ENCODE results near the gene FAM171A2. TPM values are rescaled to one million over a fixed set of nuclear protein-coding genes. Genes with fewer than 3 reads are reported as not detected.

The FAM171A2 gene
- polyA plus RNA-seq, 1 donor (not counting 4 experiments of a cell fraction or from before 2014, with no cell fraction given): 0.35 TPM

DNA sequence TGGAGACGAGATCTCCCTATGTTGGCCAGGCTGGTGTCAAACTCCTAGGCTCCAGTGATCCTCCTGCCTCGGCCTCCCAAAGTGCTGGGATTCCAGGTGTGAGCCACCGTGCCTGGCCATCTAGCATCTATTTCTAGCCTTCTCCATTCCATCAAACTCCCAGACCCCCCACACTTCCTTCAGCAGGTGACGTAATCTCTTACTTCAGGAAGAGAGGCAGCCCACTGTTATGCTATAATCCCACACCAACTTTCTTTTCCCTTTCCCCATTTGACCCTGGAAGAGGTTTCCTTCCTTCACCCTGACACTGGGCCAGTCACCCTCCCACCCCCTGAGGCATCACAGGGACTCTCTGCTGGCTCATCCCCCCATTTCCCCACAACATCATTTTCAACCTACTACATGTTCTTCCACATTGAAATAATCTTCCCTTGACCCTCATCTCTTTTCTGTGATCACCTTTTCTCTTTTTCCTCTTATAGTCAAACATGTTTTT is 18.2 kb upstream of the FAM171A2 start:
- Histone ChIP-seq H3K9me3 (ENCODE audit: control insufficient read depth, low read depth, low read length) (no peaks in the 10 kb centered on the region), H3K36me3 (ENCODE audit: control insufficient read depth in 2 of 2, extremely low read depth in 1 of 2, insufficient read depth in 2 of 2, low read length in 2 of 2) (no peaks in the 10 kb centered on the region), H3K4me1 (ENCODE audit: control insufficient read depth, extremely low read depth, insufficient read depth, low read length) (peaks cover 9% of the 10 kb centered on the region), H3K27me3 (ENCODE audit: control insufficient read depth, extremely low read depth, insufficient read depth, low read length) (peaks cover 37% of the 10 kb centered on the region), H3K27ac (ENCODE audit: control insufficient read depth, insufficient read depth, low read length) (no peak overlapping the region), H3K4me3 (ENCODE audit: control insufficient read depth in 2 of 3, extremely low read depth in 1 of 3, insufficient read depth in 2 of 3, low read depth in 1 of 3, low read length in 3 of 3) (no peak overlapping the region), H3K4me2 (ENCODE audit: control insufficient read depth, extremely low read depth, insufficient read depth, low read depth, low read length) (no peak overlapping the region), H2AFZ (ENCODE audit: control insufficient read depth, low read length) (no peak overlapping the region), H4K20me1 (ENCODE audit: control insufficient read depth, extremely low read depth, insufficient read depth, low read length) (no peaks in the 10 kb centered on the region), H3K9me1 (ENCODE audit: control insufficient read depth, extremely low read depth, insufficient read depth, low read length) (no peaks in the 10 kb centered on the region), H3K79me2 (ENCODE audit: control insufficient read depth, insufficient read depth, low read length) (no peaks in the 10 kb centered on the region), H3K9ac (ENCODE audit: control insufficient read depth, extremely low read depth, insufficient read depth, low read length) (no peak overlapping the region)
- dilution Hi-C loops (cut with MboI; ENCODE audit: extremely low pct_ligation_motif_present, low sequenced_read_pairs): no loop called here
- no peak for FAIRE-seq
- TF ChIP-seq, protein P1, sequence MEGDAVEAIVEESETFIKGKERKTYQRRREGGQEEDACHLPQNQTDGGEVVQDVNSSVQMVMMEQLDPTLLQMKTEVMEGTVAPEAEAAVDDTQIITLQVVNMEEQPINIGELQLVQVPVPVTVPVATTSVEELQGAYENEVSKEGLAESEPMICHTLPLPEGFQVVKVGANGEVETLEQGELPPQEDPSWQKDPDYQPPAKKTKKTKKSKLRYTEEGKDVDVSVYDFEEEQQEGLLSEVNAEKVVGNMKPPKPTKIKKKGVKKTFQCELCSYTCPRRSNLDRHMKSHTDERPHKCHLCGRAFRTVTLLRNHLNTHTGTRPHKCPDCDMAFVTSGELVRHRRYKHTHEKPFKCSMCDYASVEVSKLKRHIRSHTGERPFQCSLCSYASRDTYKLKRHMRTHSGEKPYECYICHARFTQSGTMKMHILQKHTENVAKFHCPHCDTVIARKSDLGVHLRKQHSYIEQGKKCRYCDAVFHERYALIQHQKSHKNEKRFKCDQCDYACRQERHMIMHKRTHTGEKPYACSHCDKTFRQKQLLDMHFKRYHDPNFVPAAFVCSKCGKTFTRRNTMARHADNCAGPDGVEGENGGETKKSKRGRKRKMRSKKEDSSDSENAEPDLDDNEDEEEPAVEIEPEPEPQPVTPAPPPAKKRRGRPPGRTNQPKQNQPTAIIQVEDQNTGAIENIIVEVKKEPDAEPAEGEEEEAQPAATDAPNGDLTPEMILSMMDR (optimal IDR thresholded peaks at IDR 0.05 in 1 of 3, IDR thresholded peaks at IDR 0.05 in 1 of 3, conservative IDR thresholded peaks at IDR 0.05 in 1 of 3; ENCODE audit: extremely low read depth in 1 of 3, insufficient read depth in 2 of 3, low read length in 3 of 3): no peak
- TF ChIP-seq EZH2 (IDR thresholded peaks at IDR 0.05; ENCODE audit: low read length): no peak
- no peak for DNase-seq (ENCODE audit: low read depth, low spot score)

DNA sequence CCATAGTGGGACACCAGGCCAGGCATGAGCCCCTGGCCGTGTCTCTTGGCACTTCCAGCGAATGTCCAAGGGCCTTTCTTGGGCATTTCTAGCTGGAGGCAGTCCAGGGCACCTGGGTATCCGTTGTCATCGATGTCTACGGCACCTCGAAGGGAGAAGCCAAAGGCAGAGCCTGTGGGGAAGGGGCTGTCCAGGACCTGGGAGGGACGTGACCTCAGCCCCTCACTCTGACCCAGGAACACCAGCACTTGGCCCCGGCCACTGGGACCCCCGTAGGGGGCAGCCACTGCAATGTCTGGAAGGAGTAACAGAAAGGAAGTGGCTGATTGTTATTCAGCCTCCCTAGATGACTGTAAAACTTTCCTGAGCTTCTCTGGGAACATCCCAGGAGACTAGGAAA is 17.1 kb upstream of the FAM171A2 start:
- TF ChIP-seq, protein P1 (optimal IDR thresholded peaks at IDR 0.05 in 1 of 3, IDR thresholded peaks at IDR 0.05 in 1 of 3, conservative IDR thresholded peaks at IDR 0.05 in 1 of 3; ENCODE audit: extremely low read depth in 1 of 3, insufficient read depth in 2 of 3, low read length in 3 of 3): no peak
- TF ChIP-seq EZH2 (IDR thresholded peaks at IDR 0.05; ENCODE audit: low read length): no peak
- Histone ChIP-seq H3K9me1 (ENCODE audit: control insufficient read depth, extremely low read depth, insufficient read depth, low read length) (no peaks in the 10 kb centered on the region), H3K4me1 (ENCODE audit: control insufficient read depth, extremely low read depth, insufficient read depth, low read length) (peaks cover 6% of the 10 kb centered on the region), H3K36me3 (ENCODE audit: control insufficient read depth in 2 of 2, extremely low read depth in 1 of 2, insufficient read depth in 2 of 2, low read length in 2 of 2) (no peaks in the 10 kb centered on the region), H3K27ac (ENCODE audit: control insufficient read depth, insufficient read depth, low read length) (no peak overlapping the region), H3K4me2 (ENCODE audit: control insufficient read depth, extremely low read depth, insufficient read depth, low read depth, low read length) (no peak overlapping the region), H3K27me3 (ENCODE audit: control insufficient read depth, extremely low read depth, insufficient read depth, low read length) (peaks cover 33% of the 10 kb centered on the region), H3K4me3 (ENCODE audit: control insufficient read depth in 2 of 3, extremely low read depth in 1 of 3, insufficient read depth in 2 of 3, low read depth in 1 of 3, low read length in 3 of 3) (no peak overlapping the region), H3K9me3 (ENCODE audit: control insufficient read depth, low read depth, low read length) (no peaks in the 10 kb centered on the region), H3K79me2 (ENCODE audit: control insufficient read depth, insufficient read depth, low read length) (no peaks in the 10 kb centered on the region), H4K20me1 (ENCODE audit: control insufficient read depth, extremely low read depth, insufficient read depth, low read length) (no peaks in the 10 kb centered on the region), H2AFZ (ENCODE audit: control insufficient read depth, low read length) (no peak overlapping the region), H3K9ac (ENCODE audit: control insufficient read depth, extremely low read depth, insufficient read depth, low read length) (no peak overlapping the region)
- DNase-seq (ENCODE audit: low read depth, low spot score) (no peak), FAIRE-seq (no peak)
- dilution Hi-C loops (cut with MboI; ENCODE audit: extremely low pct_ligation_motif_present, low sequenced_read_pairs): no loop called here

Measured in keratinocyte (primary cell).